ENCODE measurements around the gene UQCR10.
"Not testable (repeated sequence)": the region's sequence is repeated elsewhere in the genome, so short reads cannot be mapped to it uniquely, and the experiment has no call there.

The UQCR10 gene

GRCh38 chr22:29737251-29738117 is 29.7 kb upstream of the UQCR10 start:
- DNase-seq, result no peak

GRCh38 chr22:29738118-29738815 is 28.9 kb upstream of the UQCR10 start:
- no peak for DNase-seq

- no peak for DNase-seq
Observed at GRCh38 chr22:29739346-29739875, 27.8 kb upstream of the UQCR10 start.

GRCh38 chr22:29740216-29740615 is 27.0 kb upstream of the UQCR10 start:
- no peak for DNase-seq

- DNase-seq, result no peak
Observed at GRCh38 chr22:29741926-29742325, 25.2 kb upstream of the UQCR10 start.

- DNase-seq, result no peak
Observed at GRCh38 chr22:29742326-29742725, 24.8 kb upstream of the UQCR10 start.

GRCh38 chr22:29744902-29745301 is 22.3 kb upstream of the UQCR10 start:
- no peak for DNase-seq

- no peak for DNase-seq
Observed at GRCh38 chr22:29747832-29748231, 19.3 kb upstream of the UQCR10 start.

- no peak for DNase-seq
Observed at GRCh38 chr22:29748248-29748893, 18.8 kb upstream of the UQCR10 start.

- DNase-seq, result no peak
Observed at GRCh38 chr22:29750029-29750428, 17.1 kb upstream of the UQCR10 start.

GRCh38 chr22:29750559-29751538 is 16.3 kb upstream of the UQCR10 start:
- DNase-seq, result no peak

GRCh38 chr22:29751669-29752068 is 15.5 kb upstream of the UQCR10 start:
- no peak for DNase-seq

- DNase-seq, result no peak
Observed at GRCh38 chr22:29753808-29754657, 13.1 kb upstream of the UQCR10 start.

GRCh38 chr22:29754658-29755395 is 12.3 kb upstream of the UQCR10 start:
- not testable (repeated sequence) for DNase-seq

- DNase-seq, result no peak
Observed at GRCh38 chr22:29755889-29756288, 11.3 kb upstream of the UQCR10 start.

GRCh38 chr22:29756341-29756740 is 10.8 kb upstream of the UQCR10 start:
- DNase-seq, result no peak

GRCh38 chr22:29757096-29757495 is 10.1 kb upstream of the UQCR10 start:
- DNase-seq, result no peak

GRCh38 chr22:29758068-29758622 is 9.0 kb upstream of the UQCR10 start:
- no peak for DNase-seq

GRCh38 chr22:29758959-29759358 is 8.2 kb upstream of the UQCR10 start:
- DNase-seq, result no peak

- no peak for DNase-seq
Observed at GRCh38 chr22:29762263-29762662, 4.9 kb upstream of the UQCR10 start.
